K562 (cell line): ENCODE results near the gene PDPK1. TPM values are rescaled to one million over a fixed set of nuclear protein-coding genes. Genes with fewer than 3 reads are reported as not detected.
A peak's percentile ranks its signal among the peaks of the same experiment; 100 is the strongest.

Experiments
- CHD1 ChIP-seq: fragments of 200-600 bp; sonication (generic); IDR thresholded peaks from one replicate; pipeline ENCODE4 v1.6.1; 2012; ENCODE audit warnings: mild to moderate bottlenecking, moderate library complexity, low read length, inconsistent platforms
- CREB5 ChIP-seq: fragments of 250-450 bp; sonication (Bioruptor Pico); IDR thresholded peaks from 2 replicates; pipeline ENCODE4 v1.5.0; 2020; ENCODE audit warnings: mild to moderate bottlenecking
- DNMT1 ChIP-seq: fragments of 450-650 bp; IDR thresholded peaks from 2 replicates; pipeline ENCODE4 v1.6.1; 2016; ENCODE audit warnings: antibody characterized with exemption, mild to moderate bottlenecking
- FOS ChIP-seq: IDR thresholded peaks from 3 replicates; pipeline ENCODE4 v1.6.1; 2011; ENCODE audit not compliant: insufficient read length; ENCODE audit errors: extremely low read depth
- HBP1 ChIP-seq: fragments of 450-650 bp; formaldehyde crosslinking; IDR thresholded peaks from 2 replicates; pipeline ENCODE4 v1.4.0; 2022; ENCODE audit warnings: missing genetic modification characterization
- IFI16 ChIP-seq: fragments of 250-450 bp; sonication (Bioruptor Pico); IDR thresholded peaks from 2 replicates; pipeline ENCODE4 v2.1.2; 2022; ENCODE audit warnings: mild to moderate bottlenecking, inconsistent platforms
- LCOR ChIP-seq: sonication (generic); formaldehyde crosslinking; IDR thresholded peaks from 2 replicates; pipeline ENCODE4 v1.8.0; 2022; ENCODE audit warnings: mild to moderate bottlenecking, missing genetic modification reagents
- MEF2D ChIP-seq: conservative IDR thresholded peaks from 2 replicates; pipeline ENCODE4 v1.6.1; 2016; ENCODE audit warnings: low read depth, missing genetic modification characterization, missing compliant biosample characterization
- MXI1 ChIP-seq: IDR thresholded peaks from 2 replicates; pipeline ENCODE4 v1.6.1; 2011; ENCODE audit warnings: low read depth, mild to moderate bottlenecking, improper control_type of control experiment, low read length
- NR1H2 ChIP-seq: sonication (generic); formaldehyde crosslinking; IDR thresholded peaks from 2 replicates; pipeline ENCODE4 v1.4.0; 2020; ENCODE audit warnings: mild to moderate bottlenecking, missing genetic modification reagents
- NR4A1 ChIP-seq, 2 experiments: fragments of 250-450 bp in 1 of 2; fragments of 450-650 bp in 1 of 2; sonication (Bioruptor Pico) in 1 of 2; IDR thresholded peaks; 2 replicates each; pipeline versions ENCODE4 v1.4.0 to v1.6.1; 2016 to 2020; ENCODE audit warnings: mild to moderate bottlenecking in 2 of 2, missing compliant biosample characterization in 1 of 2, missing genetic modification characterization in 1 of 2, moderate library complexity in 1 of 2
- PTTG1 ChIP-seq: fragments of 450-650 bp; IDR thresholded peaks from 2 replicates; pipeline ENCODE4 v1.6.1; 2016; ENCODE audit warnings: low read depth, mild to moderate bottlenecking, missing genetic modification characterization, missing compliant biosample characterization
- SIX5 ChIP-seq, 2 experiments: IDR thresholded peaks; 2 replicates each; pipeline ENCODE4 v1.6.1; 2011; ENCODE audit warnings: low read length in 2 of 2, borderline replicate concordance in 1 of 2, low read depth in 1 of 2, mild to moderate bottlenecking in 1 of 2, moderate library complexity in 1 of 2; ENCODE audit not compliant: insufficient read depth in 1 of 2
- SMAD1 ChIP-seq: fragments of 150-350 bp; IDR thresholded peaks from 2 replicates; pipeline ENCODE4 v1.6.1; 2014; ENCODE audit warnings: low read length, low read depth; ENCODE audit not compliant: partially characterized antibody
- ZBTB9 ChIP-seq: fragments of 450-650 bp; formaldehyde crosslinking; IDR thresholded peaks from 2 replicates; pipeline ENCODE4 v1.4.0; 2020; ENCODE audit warnings: mild to moderate bottlenecking, moderate library complexity
- ZNF280A ChIP-seq: fragments of 450-650 bp; IDR thresholded peaks from 2 replicates; pipeline ENCODE4 v1.6.1; 2018; ENCODE audit warnings: mild to moderate bottlenecking, low read depth; ENCODE audit not compliant: partially characterized antibody
- ZNF586 ChIP-seq: fragments of 450-650 bp; formaldehyde crosslinking; conservative IDR thresholded peaks from 2 replicates; pipeline ENCODE4 v1.4.0; 2020; ENCODE audit warnings: mild to moderate bottlenecking, moderate library complexity
- ZNF780A ChIP-seq: fragments of 250-450 bp; sonication (Bioruptor Pico); IDR thresholded peaks from 2 replicates; pipeline ENCODE4 v1.5.0; 2021; ENCODE audit warnings: mild to moderate bottlenecking
- polyA plus RNA-seq, 8 experiments: library from polyadenylated mRNA; depleted of rRNA in 4 of 8; stranded (reverse) in 5 of 8; unstranded in 3 of 8; fragments of >200 nt; fragmentation: Nextera tagmentation in 2 of 8; fragmentation: Illumina TruSeq in 1 of 8; extraction: Ambion mirVana in 2 of 8; extraction: Trizol in 1 of 8; gene quantifications; 2 replicates each; pipeline versions ENCODE4 v1.2.1 to v1.2.3, GENCODE V29; 2011 to 2014; ENCODE audit warnings: inconsistent platforms in 1 of 8, missing spikeins in 1 of 8
- total RNA-seq, 7 experiments: library from RNA; depleted of rRNA in 6 of 7; stranded (reverse); fragments of >200 nt in 6 of 7; fragmentation: Illumina TruSeq in 2 of 7; extraction: Trizol in 2 of 7; gene quantifications; 2 replicates each; pipeline versions ENCODE4 v1.2.1 to v1.2.3, GENCODE V29; 2011 to 2021; ENCODE audit warnings: low replicate concordance in 1 of 7

Gene PDPK1
- total and polyA plus RNA-seq, 9 of the 15 experiments (the other 6 are each of a cell fraction or from before 2014, with no cell fraction given), result 4.0 to 37.2 (median 18.7) TPM

- no peak for TF ChIP-seq LCOR (CRISPR knock-in tag)
- no peak for TF ChIP-seq DNMT1
- no peak for TF ChIP-seq IFI16
- no peak for TF ChIP-seq HBP1 (CRISPR knock-in tag)
- no peak for TF ChIP-seq MXI1
- no peak for TF ChIP-seq NR4A1 (CRISPR knock-in tag; IDR thresholded peaks at IDR 0.05)
- no peak for TF ChIP-seq NR4A1 (tag; IDR thresholded peaks at IDR 0.05)
- TF ChIP-seq ZBTB9 (CRISPR knock-in tag), result peak; percentile 73; the same call in 1 of the 2 replicates
- no peak for TF ChIP-seq ZNF280A
- TF ChIP-seq CHD1, result peak; percentile 46
- no peak for TF ChIP-seq ZNF780A (CRISPR knock-in tag)
- no peak for TF ChIP-seq SIX5 (IDR thresholded peaks at IDR 0.05; ENCODE audit: borderline replicate concordance in 1 of 2, insufficient read depth in 1 of 2, low read depth in 1 of 2, low read length in 2 of 2)
- TF ChIP-seq SMAD1, result no peak
- no peak for TF ChIP-seq CREB5 (CRISPR knock-in tag)
- peak; percentile 27 for TF ChIP-seq FOS
- no peak for TF ChIP-seq ZNF586 (CRISPR knock-in tag)
- TF ChIP-seq PTTG1 (tag), result no peak
- TF ChIP-seq NR1H2, result no peak
- TF ChIP-seq MEF2D (tag), result no peak
Measured at GRCh38 chr16:2537451-2538379, at the start of gene PDPK1 (continued).
